ENCODE data around the gene NEK1. TPM values are rescaled to one million over a fixed set of nuclear protein-coding genes. Genes with fewer than 3 reads are reported as not detected.

The NEK1 gene
- total and polyA plus RNA-seq, 2 of the 13 experiments (the other 11 are each of a cell fraction or from before 2014, with no cell fraction given): 2.9 to 5.4 TPM

- ChIA-PET CTCF (ENCODE audit: low intra/inter-chr PET ratio, low total read pairs) (no interaction called here), POLR2A (no interaction called here)
- ATAC-seq: no peak
- WGBS (ENCODE audit: low lambda C conversion rate): 59% methylated on average over 14 of the region's 14 CpGs
- no peaks in the 10 kb centered on the region; a peak in 1 of 5 replicates for H3K27me3 ChIP-seq (ENCODE audit: control insufficient read depth in 1 of 2, insufficient read depth in 2 of 2, low read length in 2 of 2)
- H3K79me2 ChIP-seq (ENCODE audit: insufficient read depth, low read length): no peaks in the 10 kb centered on the region
- H3K4me3 ChIP-seq (replicated peaks in 1 of 3; ENCODE audit: insufficient read depth in 1 of 3, low read depth in 2 of 3, low read length in 3 of 3): no peak overlapping the region
- no peak overlapping the region for H3K27ac ChIP-seq (ENCODE audit: extremely low read length, insufficient read depth, low read length)
- H3K9ac ChIP-seq (ENCODE audit: insufficient read depth, low read depth, low read length): no peak overlapping the region
- no TSS peak for BruUV-seq (replicated peaks)
- H3K36me3 ChIP-seq (replicated peaks in 1 of 2; ENCODE audit: control insufficient read depth in 1 of 2, insufficient read depth in 2 of 2, low read length in 2 of 2): no peaks in the 10 kb centered on the region
- intact Hi-C loops (cut with micrococcal nuclease; ENCODE audit: unreplicated experiment) (no loop called here), in situ Hi-C loops (cut with HindIII; ENCODE audit: extremely low pct_ligation_motif_present, low pct_unique_long_range_greater_than_20kb) (no loop called here)
- H4K20me1 ChIP-seq (ENCODE audit: insufficient read depth, low read length): no peaks in the 10 kb centered on the region
- H3K4me2 ChIP-seq (ENCODE audit: low read depth, low read length): no peak overlapping the region
- no peaks in the 10 kb centered on the region for H3K4me1 ChIP-seq (ENCODE audit: insufficient read depth, low read length)
- no peaks in the 10 kb centered on the region for H3K9me3 ChIP-seq (ENCODE audit: low read length)
- FAIRE-seq: no peak
- H2AFZ ChIP-seq (ENCODE audit: low read length): no peak overlapping the region
- TF ChIP-seq ZNF235 (CRISPR knock-in tag; IDR thresholded peaks at IDR 0.05; ENCODE audit: borderline replicate concordance): no peak
- no peak for TF ChIP-seq CREB3 (CRISPR knock-in tag; IDR thresholded peaks at IDR 0.05)
- TF ChIP-seq ZSCAN12 (CRISPR knock-in tag; IDR thresholded peaks at IDR 0.05): no peak
- TF ChIP-seq PAX8 (CRISPR knock-in tag; IDR thresholded peaks at IDR 0.05; ENCODE audit: borderline replicate concordance): no peak
- no peak for TF ChIP-seq ZNF552 (CRISPR knock-in tag; IDR thresholded peaks at IDR 0.05; ENCODE audit: borderline replicate concordance)
- no peak for TF ChIP-seq CAMTA2 (CRISPR knock-in tag; IDR thresholded peaks at IDR 0.05; ENCODE audit: borderline replicate concordance)
- no peak for TF ChIP-seq ZNF3 (CRISPR knock-in tag; IDR thresholded peaks at IDR 0.05)
- no peak for TF ChIP-seq ZNF792 (CRISPR knock-in tag; IDR thresholded peaks at IDR 0.05)
- no peak for TF ChIP-seq NR2F2 (IDR thresholded peaks at IDR 0.05; ENCODE audit: borderline replicate concordance, low read depth)
- no peak for DNase-seq (ENCODE audit: low spot score)
Measured at GRCh38 chr4:169346840-169347239, 265.5 kb downstream of the NEK1 start.

- Histone ChIP-seq H3K4me1 (ENCODE audit: insufficient read depth, low read length) (no peaks in the 10 kb centered on the region; the same call in 1 of the 2 replicates), H2AFZ (ENCODE audit: low read length) (no peak overlapping the region), H3K36me3 (replicated peaks in 1 of 2; ENCODE audit: control insufficient read depth in 1 of 2, insufficient read depth in 2 of 2, low read length in 2 of 2) (no peaks in the 10 kb centered on the region), H3K27me3 (ENCODE audit: control insufficient read depth in 1 of 2, insufficient read depth in 2 of 2, low read length in 2 of 2) (no peaks in the 10 kb centered on the region; a peak in 1 of 5 replicates), H3K27ac (ENCODE audit: extremely low read length, insufficient read depth, low read length) (no peak overlapping the region), H3K4me3 (replicated peaks in 1 of 3; ENCODE audit: insufficient read depth in 1 of 3, low read depth in 2 of 3, low read length in 3 of 3) (no peak overlapping the region), H3K79me2 (ENCODE audit: insufficient read depth, low read length) (no peaks in the 10 kb centered on the region), H3K4me2 (ENCODE audit: low read depth, low read length) (no peak overlapping the region), H4K20me1 (ENCODE audit: insufficient read depth, low read length) (no peaks in the 10 kb centered on the region), H3K9ac (ENCODE audit: insufficient read depth, low read depth, low read length) (no peak overlapping the region), H3K9me3 (ENCODE audit: low read length) (no peaks in the 10 kb centered on the region)
- CTCF ChIA-PET (ENCODE audit: low intra/inter-chr PET ratio, low total read pairs): no interaction called here
- POLR2A ChIA-PET: no interaction called here
- in situ Hi-C loops (cut with HindIII; ENCODE audit: extremely low pct_ligation_motif_present, low pct_unique_long_range_greater_than_20kb): no loop called here
- DNase-seq (ENCODE audit: low spot score): no peak
- FAIRE-seq: no peak
- ATAC-seq: no peak
- intact Hi-C loops (cut with micrococcal nuclease; ENCODE audit: unreplicated experiment): no loop called here
- BruUV-seq (replicated peaks): no TSS peak
- 83% methylated on average over 1 of the region's 2 CpGs for WGBS (ENCODE audit: low lambda C conversion rate)
- TF ChIP-seq MBNL3 (CRISPR knock-in tag; conservative IDR thresholded peaks at IDR 0.05) (no peak), RAD51 (IDR thresholded peaks at IDR 0.05; ENCODE audit: borderline replicate concordance) (no peak), HMGXB3 (CRISPR knock-in tag; IDR thresholded peaks at IDR 0.05; ENCODE audit: borderline replicate concordance) (no peak), ATRX (CRISPR knock-in tag; IDR thresholded peaks at IDR 0.05; ENCODE audit: borderline replicate concordance) (no peak)
Measured at GRCh38 chr4:169345316-169345721, 267.1 kb downstream of the NEK1 start.

All from HepG2 (cell line).